K562 (cell line): ENCODE measurements around the gene SEPHS1. TPM values are rescaled to one million over a fixed set of nuclear protein-coding genes. Genes with fewer than 3 reads are reported as not detected.

ENCODE experiments used
- BRF1 ChIP-seq: IDR thresholded peaks from 3 replicates; pipeline ENCODE4 v1.6.1; 2011; ENCODE audit warnings: borderline replicate concordance, mild to moderate bottlenecking; ENCODE audit not compliant: insufficient read length; ENCODE audit errors: extremely low read depth
- CREB3L1 ChIP-seq: fragments of 450-650 bp; IDR thresholded peaks from 2 replicates; pipeline ENCODE4 v1.6.1; 2014; ENCODE audit warnings: low read depth, mild to moderate bottlenecking, moderate library complexity, borderline replicate concordance
- DMBX1 ChIP-seq: fragments of 250-450 bp; sonication (Bioruptor Pico); IDR thresholded peaks from 2 replicates; pipeline ENCODE4 v1.8.0; 2022; ENCODE audit warnings: inconsistent platforms, mild to moderate bottlenecking, moderate library complexity, borderline replicate concordance
- GABPB1 ChIP-seq: sonication (generic); formaldehyde crosslinking; IDR thresholded peaks from 2 replicates; pipeline ENCODE4 v1.8.0; 2022; ENCODE audit warnings: mild to moderate bottlenecking, missing genetic modification reagents
- ID3 ChIP-seq, 2 experiments: fragments of 250-450 bp in 1 of 2; fragments of 450-650 bp in 1 of 2; sonication (Bioruptor Pico) in 1 of 2; IDR thresholded peaks; 2 replicates each; pipeline versions ENCODE4 v1.6.1 to v1.8.0; 2016 to 2021; ENCODE audit warnings: mild to moderate bottlenecking in 2 of 2, moderate library complexity in 2 of 2, missing compliant biosample characterization in 1 of 2, missing genetic modification characterization in 1 of 2
- KDM2B ChIP-seq: fragments of 250-450 bp; sonication (Bioruptor Pico); IDR thresholded peaks from 2 replicates; pipeline ENCODE4 v1.8.0; 2021; ENCODE audit warnings: mild to moderate bottlenecking, moderate library complexity
- MAFG ChIP-seq: fragments of 450-650 bp; conservative IDR thresholded peaks from 2 replicates; pipeline ENCODE4 v1.6.1; 2016; ENCODE audit warnings: missing genetic modification characterization, missing compliant biosample characterization
- MBD1 ChIP-seq: fragments of 250-450 bp; sonication (Bioruptor Pico); IDR thresholded peaks from 2 replicates; pipeline ENCODE4 v1.8.0; 2022; ENCODE audit warnings: inconsistent platforms
- PKNOX1 ChIP-seq: fragments of 450-650 bp; IDR thresholded peaks from 2 replicates; pipeline ENCODE4 v1.6.1; 2016
- PREB ChIP-seq: sonication (generic); formaldehyde crosslinking; IDR thresholded peaks from 2 replicates; pipeline ENCODE4 v1.8.1; 2023; ENCODE audit warnings: mild to moderate bottlenecking, missing genetic modification reagents
- SMARCC2 ChIP-seq: fragments of 450-650 bp; IDR thresholded peaks from 2 replicates; pipeline ENCODE4 v1.6.1; 2017; ENCODE audit warnings: antibody characterized with exemption, moderate library complexity, mild to moderate bottlenecking, low read depth
- ZBTB11 ChIP-seq, 3 experiments: fragments of 200-800 bp in 1 of 3; fragments of 250-450 bp in 1 of 3; fragments of 450-650 bp in 1 of 3; sonication (Bioruptor Pico) in 1 of 3; sonication (Bioruptor generic) in 1 of 3; formaldehyde crosslinking in 1 of 3; IDR thresholded peaks; 2 replicates each; pipeline versions ENCODE4 v1.6.1 to v1.8.0; 2016 to 2022; ENCODE audit warnings: mild to moderate bottlenecking in 2 of 3, missing genetic modification characterization in 2 of 3, missing compliant biosample characterization in 1 of 3, moderate library complexity in 1 of 3
- ZNF644 ChIP-seq: fragments of 200-800 bp; sonication (Bioruptor generic); IDR thresholded peaks from 2 replicates; pipeline ENCODE4 v1.6.1; 2016; ENCODE audit warnings: low read depth, missing genetic modification characterization, missing compliant biosample characterization
- polyA plus RNA-seq, 8 experiments: library from polyadenylated mRNA; depleted of rRNA in 4 of 8; stranded (reverse) in 5 of 8; unstranded in 3 of 8; fragments of >200 nt; fragmentation: Nextera tagmentation in 2 of 8; fragmentation: Illumina TruSeq in 1 of 8; extraction: Ambion mirVana in 2 of 8; extraction: Trizol in 1 of 8; gene quantifications; 2 replicates each; pipeline versions ENCODE4 v1.2.1 to v1.2.3, GENCODE V29; 2011 to 2014; ENCODE audit warnings: inconsistent platforms in 1 of 8, missing spikeins in 1 of 8
- total RNA-seq, 7 experiments: library from RNA; depleted of rRNA in 6 of 7; stranded (reverse); fragments of >200 nt in 6 of 7; fragmentation: Illumina TruSeq in 2 of 7; extraction: Trizol in 2 of 7; gene quantifications; 2 replicates each; pipeline versions ENCODE4 v1.2.1 to v1.2.3, GENCODE V29; 2011 to 2021; ENCODE audit warnings: low replicate concordance in 1 of 7

SEPHS1 gene
- total and polyA plus RNA-seq, 9 of the 15 experiments (the other 6 are each of a cell fraction or from before 2014, with no cell fraction given), result 14.7 to 82.8 (median 41.8) TPM

GRCh38 chr10:13299437-13300287 is 48.4 kb downstream of the SEPHS1 start, which contains the start of gene PHYH (continued):
- TF ChIP-seq MBD1 (CRISPR knock-in tag), result no peak
- TF ChIP-seq MAFG (tag), result no peak
- peak; percentile 49; the same call in 1 of the 2 replicates for TF ChIP-seq KDM2B
- no peak for TF ChIP-seq ID3 (CRISPR knock-in tag; IDR thresholded peaks at IDR 0.05)
- peak; percentile 83 for TF ChIP-seq ID3 (tag; IDR thresholded peaks at IDR 0.05)
- peak; percentile 38; the same call in 1 of the 2 replicates for TF ChIP-seq CREB3L1
- peak in 1 of 3 experiments; percentile 43; a peak in 1 of 6 replicates for TF ChIP-seq ZBTB11 (CRISPR knock-in tag; IDR thresholded peaks at IDR 0.05)
- peak; percentile 49; the same call in 1 of the 2 replicates for TF ChIP-seq GABPB1 (CRISPR knock-in tag)
- TF ChIP-seq PREB, result no peak
- TF ChIP-seq BRF1, result no peak
- TF ChIP-seq PKNOX1, result no peak
- no peak for TF ChIP-seq SMARCC2
- no peak for TF ChIP-seq ZNF644
- TF ChIP-seq DMBX1 (CRISPR knock-in tag), result no peak
